GM19463 (cell line): Measurements from ENCODE around the gene LAMB1.
"Not testable (repeated sequence)": the region's sequence is repeated elsewhere in the genome, so short reads cannot be mapped to it uniquely, and the experiment has no call there.

Source experiments
- ATAC-seq: cut with Tn5 transposase; IDR thresholded peaks from one replicate; pipeline ENCODE4 v1.9.1; 2021; ENCODE audit warnings: mild to moderate bottlenecking, moderate library complexity; ENCODE audit not compliant: unreplicated experiment

Gene LAMB1

GRCh38 chr7:108002726-108003598 is at the start of gene LAMB1:
LAMB1 (minus strand) TSS chr7:108003161; CDS start chr7:108002885, 276 bp downstream.
- ATAC-seq = no peak

- ATAC-seq = no peak
Observed at GRCh38 chr7:108051454-108051853, 48.5 kb upstream of the LAMB1 start.

- ATAC-seq = no peak
Observed at GRCh38 chr7:108049962-108050361, 47.0 kb upstream of the LAMB1 start.

- no peak for ATAC-seq
Observed at GRCh38 chr7:108048422-108048821, 45.5 kb upstream of the LAMB1 start.

GRCh38 chr7:108046952-108047506 is 44.1 kb upstream of the LAMB1 start:
- no peak for ATAC-seq

- ATAC-seq = no peak
Observed at GRCh38 chr7:108045669-108046068, 42.7 kb upstream of the LAMB1 start.

- ATAC-seq = no peak
Observed at GRCh38 chr7:108045154-108045553, 42.2 kb upstream of the LAMB1 start.

GRCh38 chr7:108044345-108044744 is 41.4 kb upstream of the LAMB1 start:
- no peak for ATAC-seq

GRCh38 chr7:108038986-108039385 is 36.0 kb upstream of the LAMB1 start:
- no peak for ATAC-seq

- no peak for ATAC-seq
Observed at GRCh38 chr7:108037741-108038140, 34.8 kb upstream of the LAMB1 start.

GRCh38 chr7:108037140-108037539 is 34.2 kb upstream of the LAMB1 start:
- no peak for ATAC-seq

- no peak for ATAC-seq
Observed at GRCh38 chr7:108034586-108034985, 31.6 kb upstream of the LAMB1 start.

GRCh38 chr7:108033776-108034497 is 31.0 kb upstream of the LAMB1 start:
- ATAC-seq = no peak

- ATAC-seq = not testable (repeated sequence)
Observed at GRCh38 chr7:108033309-108033708, 30.3 kb upstream of the LAMB1 start.

- ATAC-seq = no peak
Observed at GRCh38 chr7:108030516-108030915, 27.6 kb upstream of the LAMB1 start.

GRCh38 chr7:108029034-108029433 is 26.1 kb upstream of the LAMB1 start:
- ATAC-seq = no peak

GRCh38 chr7:108028111-108028510 is 25.1 kb upstream of the LAMB1 start:
- no peak for ATAC-seq

GRCh38 chr7:108027239-108027638 is 24.3 kb upstream of the LAMB1 start:
- ATAC-seq = no peak

GRCh38 chr7:108026647-108027046 is 23.7 kb upstream of the LAMB1 start:
- ATAC-seq = no peak

GRCh38 chr7:108026116-108026515 is 23.2 kb upstream of the LAMB1 start:
- ATAC-seq = no peak

GRCh38 chr7:108024538-108024937 is 21.6 kb upstream of the LAMB1 start:
- ATAC-seq = no peak

- ATAC-seq = no peak
Observed at GRCh38 chr7:108020585-108020984, 17.6 kb upstream of the LAMB1 start.
